Neuronal stem cell (in vitro differentiated cells): ENCODE data around the gene MACROH2A1.

Experiments used
- DNase-seq: peaks from one replicate; pipeline ENCODE4 v3.0.0-alpha.2; 2013; ENCODE audit warnings: low spot score
- H2AFZ ChIP-seq: one replicate; pipeline ENCODE4 v1.6.1; 2013; ENCODE audit warnings: mild to moderate bottlenecking, low read length, inconsistent platforms
- H2AK5ac ChIP-seq: 2 replicates; pipeline ENCODE4 v1.6.1; 2013; ENCODE audit warnings: low read depth, mild to moderate bottlenecking, inconsistent platforms, low read length, moderate library complexity, mixed read lengths
- H2BK120ac ChIP-seq: 2 replicates; pipeline ENCODE4 v1.6.1; 2013; ENCODE audit warnings: low read depth, mild to moderate bottlenecking, inconsistent platforms, low read length, moderate library complexity, mixed read lengths
- H2BK12ac ChIP-seq: one replicate; pipeline ENCODE4 v1.6.1; 2013; ENCODE audit warnings: low read length, inconsistent platforms
- H2BK15ac ChIP-seq: 2 replicates; pipeline ENCODE4 v1.6.1; 2013; ENCODE audit warnings: mild to moderate bottlenecking, low read length, inconsistent platforms, mixed read lengths
- H2BK5ac ChIP-seq: one replicate; pipeline ENCODE4 v1.6.1; 2013; ENCODE audit warnings: inconsistent platforms, mild to moderate bottlenecking, low read length, moderate library complexity
- H3K14ac ChIP-seq: one replicate; pipeline ENCODE4 v1.6.1; 2013; ENCODE audit warnings: low read length, inconsistent platforms
- H3K18ac ChIP-seq: 2 replicates; pipeline ENCODE4 v1.6.1; 2013; ENCODE audit warnings: low read length, inconsistent platforms
- H3K23ac ChIP-seq: 2 replicates; pipeline ENCODE4 v1.6.1; 2013; ENCODE audit warnings: low read depth, mild to moderate bottlenecking, mixed read lengths, low read length, inconsistent platforms; ENCODE audit not compliant: poor library complexity
- H3K27ac ChIP-seq: replicated peaks from 3 replicates; pipeline ENCODE4 v1.5.1; 2013; ENCODE audit warnings: low read length, inconsistent platforms
- H3K27me3 ChIP-seq, 3 experiments: 2 replicates each; pipeline ENCODE4 v1.6.1; 2013; ENCODE audit warnings: low read length in 3 of 3, mild to moderate bottlenecking in 2 of 3, inconsistent platforms in 1 of 3, low read depth in 1 of 3, mixed read lengths in 1 of 3, moderate library complexity in 1 of 3; ENCODE audit not compliant: control insufficient read depth in 3 of 3, insufficient read depth in 3 of 3
- H3K36me3 ChIP-seq, 2 donors: replicated peaks in 1 of 2; 2 replicates each; pipeline ENCODE4 v1.6.1; 2013; ENCODE audit warnings: low read length in 2 of 2; ENCODE audit not compliant: control insufficient read depth in 2 of 2, insufficient read depth in 2 of 2
- H3K4ac ChIP-seq: 2 replicates; pipeline ENCODE4 v1.6.1; 2013; ENCODE audit warnings: inconsistent platforms, mild to moderate bottlenecking, low read length, moderate library complexity
- H3K4me1 ChIP-seq, 2 donors: 1 replicate in 1 of 2; 2 replicates in 1 of 2; pipeline ENCODE4 v1.6.1; 2013; ENCODE audit warnings: low read length in 2 of 2, low read depth in 1 of 2; ENCODE audit not compliant: control insufficient read depth in 2 of 2, insufficient read depth in 1 of 2
- H3K4me2 ChIP-seq: one replicate; pipeline ENCODE4 v1.6.1; 2013; ENCODE audit warnings: mild to moderate bottlenecking, low read length, inconsistent platforms; ENCODE audit not compliant: insufficient read depth, poor library complexity, severe bottlenecking
- H3K4me3 ChIP-seq, 2 donors: 2 replicates each; pipeline ENCODE4 v1.5.1; 2013; ENCODE audit warnings: low read length in 2 of 2, mild to moderate bottlenecking in 2 of 2, inconsistent platforms in 1 of 2, moderate library complexity in 1 of 2
- H3K79me1 ChIP-seq: one replicate; pipeline ENCODE4 v1.6.1; 2013; ENCODE audit warnings: low read depth, mild to moderate bottlenecking, inconsistent platforms, low read length, moderate library complexity
- H3K9ac ChIP-seq: one replicate; pipeline ENCODE4 v1.6.1; 2013; ENCODE audit warnings: mild to moderate bottlenecking, low read depth, low read length, inconsistent platforms; ENCODE audit not compliant: poor library complexity
- H3K9me3 ChIP-seq, 2 donors: replicated peaks in 1 of 2; 2 replicates each; pipeline versions ENCODE3 to v1.6.1; 2013; ENCODE audit warnings: low read length in 2 of 2, mild to moderate bottlenecking in 2 of 2, inconsistent platforms in 1 of 2, low read depth in 1 of 2, mixed read lengths in 1 of 2, moderate library complexity in 1 of 2; ENCODE audit not compliant: control insufficient read depth in 2 of 2, insufficient read depth in 1 of 2
- H4K8ac ChIP-seq: one replicate; pipeline ENCODE4 v1.6.1; 2013; ENCODE audit warnings: low read depth, mild to moderate bottlenecking, inconsistent platforms, low read length, moderate library complexity
- H4K91ac ChIP-seq: one replicate; pipeline ENCODE4 v1.6.1; 2013; ENCODE audit warnings: low read length, low read depth, mild to moderate bottlenecking, inconsistent platforms; ENCODE audit not compliant: poor library complexity
- WGBS, 2 donors: extraction: QIAGEN DNeasy Blood & Tissue Kit; methylation state at CpG; one replicate each; pipeline ENCODE4 v1.1.7; 2013; ENCODE audit warnings: missing lambda C conversion rate in 2 of 2, mixed read lengths in 1 of 2; ENCODE audit not compliant: insufficient read length in 2 of 2, insufficient replicate concordance in 1 of 2; ENCODE audit errors: extremely low coverage in 2 of 2; 5-methylcytosine and 5-hydroxymethylcytosine counted together

Gene MACROH2A1

DNA sequence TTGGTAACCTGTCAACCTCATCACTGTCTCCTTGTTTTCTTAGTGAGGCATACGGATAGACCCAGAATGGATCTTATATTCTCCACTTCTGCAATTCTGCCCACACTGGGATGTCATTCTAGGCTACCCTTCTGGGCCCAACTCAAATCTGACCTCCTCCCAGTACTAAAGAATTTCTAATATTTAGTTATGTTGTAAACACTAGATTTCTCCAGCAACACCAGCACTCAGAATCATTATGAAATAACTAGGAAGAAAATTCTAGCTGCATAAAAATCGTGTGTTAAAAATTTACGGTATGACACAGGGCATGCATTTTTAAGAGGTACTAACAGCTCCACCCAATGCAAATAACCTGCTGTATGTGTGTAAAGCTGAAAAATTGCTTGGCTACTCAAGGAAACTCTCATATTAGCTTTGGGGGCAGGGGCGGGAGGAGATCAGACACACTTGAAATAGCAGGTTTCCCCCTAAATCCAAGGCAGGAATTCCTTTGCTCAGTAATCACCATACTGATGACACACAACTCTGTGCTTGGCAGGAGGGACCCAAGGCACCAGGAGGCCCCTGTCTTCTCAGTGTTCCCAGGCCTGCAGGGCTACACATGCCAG, 27.3 kb downstream of the MACROH2A1 start:
- DNase-seq = no peak
- Histone ChIP-seq H3K4me3 (no peak overlapping the region), H3K9me3 (no peaks in the 10 kb centered on the region), H3K4me2 (no peak overlapping the region), H3K4me1 (peaks cover 0 to 10% of the 10 kb centered on the region in 2 donors), H3K23ac (no peak overlapping the region), H2BK120ac (no peak overlapping the region), H2AFZ (no peak overlapping the region), H3K27me3 (no peaks in the 10 kb centered on the region), H3K36me3 (peaks cover 41 to 100% of the 10 kb centered on the region in 2 donors), H2BK5ac (no peak overlapping the region), H3K4ac (no peak overlapping the region), H3K14ac (no peak overlapping the region), H4K91ac (no peak overlapping the region), H2BK15ac (no peak overlapping the region), H2AK5ac (no peak overlapping the region), H4K8ac (no peak overlapping the region), H2BK12ac (no peak overlapping the region), H3K79me1 (peaks cover 7% of the 10 kb centered on the region), H3K18ac (no peak overlapping the region), H3K9ac (no peak overlapping the region), H3K27ac (no peak overlapping the region)
- no CpG with 5 or more reads among the region's 4 CpGs for WGBS, 2 donors

DNA sequence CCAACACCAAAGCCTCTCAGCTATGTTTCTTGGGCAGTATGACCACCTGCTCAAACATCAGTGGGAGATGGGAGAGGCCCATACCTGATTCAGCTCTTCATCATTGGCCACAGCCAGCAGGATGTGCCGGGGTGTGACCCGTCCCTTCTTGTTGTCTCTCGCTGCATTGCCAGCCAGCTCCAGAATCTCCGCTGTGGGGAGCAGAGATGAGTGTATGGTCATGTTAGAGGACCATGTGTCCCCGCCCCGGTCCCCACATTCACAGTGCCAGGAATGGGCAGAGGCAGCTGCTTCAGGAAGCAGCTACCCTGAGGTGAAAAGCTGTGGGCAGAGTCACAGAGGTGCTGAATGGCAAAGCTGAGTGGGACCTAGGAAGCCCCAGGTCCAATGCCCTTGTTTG, 29.1 kb downstream of the MACROH2A1 start:
- H2BK120ac ChIP-seq = no peak overlapping the region
- DNase-seq = no peak
- H3K9me3 ChIP-seq = no peaks in the 10 kb centered on the region
- H3K4ac ChIP-seq = no peak overlapping the region
- no peak overlapping the region for H3K18ac ChIP-seq
- no peak overlapping the region for H2BK5ac ChIP-seq
- H4K8ac ChIP-seq = no peak overlapping the region
- no peaks in the 10 kb centered on the region for H3K27me3 ChIP-seq
- H3K9ac ChIP-seq = no peak overlapping the region
- H3K4me2 ChIP-seq = no peak overlapping the region
- no peak overlapping the region for H3K27ac ChIP-seq
- peaks cover 7% of the 10 kb centered on the region for H3K79me1 ChIP-seq
- peaks cover 0 to 10% of the 10 kb centered on the region in 2 donors for H3K4me1 ChIP-seq
- H2BK15ac ChIP-seq = no peak overlapping the region
- no peak overlapping the region for H4K91ac ChIP-seq
- H3K23ac ChIP-seq = no peak overlapping the region
- H3K4me3 ChIP-seq = no peak overlapping the region
- H2AK5ac ChIP-seq = no peak overlapping the region
- H2AFZ ChIP-seq = no peak overlapping the region
- H3K36me3 ChIP-seq = peaks cover 48 to 100% of the 10 kb centered on the region in 2 donors
- no CpG with 5 or more reads among the region's 6 CpGs for WGBS, 2 donors
- H3K14ac ChIP-seq = no peak overlapping the region
- H2BK12ac ChIP-seq = no peak overlapping the region

- H3K4me1 ChIP-seq = no peaks in the 10 kb centered on the region
- no peak overlapping the region for H2AFZ ChIP-seq
- no peak overlapping the region for H3K14ac ChIP-seq
- H4K91ac ChIP-seq = no peak overlapping the region
- H3K9ac ChIP-seq = no peak overlapping the region
- no peak overlapping the region for H3K23ac ChIP-seq
- no peak for DNase-seq
- H2BK120ac ChIP-seq = no peak overlapping the region
- no peak overlapping the region for H3K4me3 ChIP-seq
- H2BK12ac ChIP-seq = no peak overlapping the region
- WGBS, 2 donors = no CpG with 5 or more reads among the region's 4 CpGs
- no peak overlapping the region for H3K4me2 ChIP-seq
- no peaks in the 10 kb centered on the region for H3K27me3 ChIP-seq
- H3K4ac ChIP-seq = no peak overlapping the region
- no peak overlapping the region for H2BK15ac ChIP-seq
- H3K18ac ChIP-seq = no peak overlapping the region
- no peak overlapping the region for H3K27ac ChIP-seq
- no peak overlapping the region for H2AK5ac ChIP-seq
- H3K9me3 ChIP-seq = no peaks in the 10 kb centered on the region
- peaks cover 43 to 93% of the 10 kb centered on the region in 2 donors for H3K36me3 ChIP-seq
- H3K79me1 ChIP-seq = peaks cover 3% of the 10 kb centered on the region
- no peak overlapping the region for H4K8ac ChIP-seq
- no peak overlapping the region for H2BK5ac ChIP-seq
Observed at GRCh38 chr5:135367554-135367953, 31.5 kb downstream of the MACROH2A1 start.

- H2BK5ac ChIP-seq = no peak overlapping the region
- no peak overlapping the region for H3K23ac ChIP-seq
- no peak overlapping the region for H2BK15ac ChIP-seq
- no peak overlapping the region for H3K4me2 ChIP-seq
- H2AK5ac ChIP-seq = no peak overlapping the region
- no peak overlapping the region for H4K91ac ChIP-seq
- WGBS, 2 donors = no CpG with 5 or more reads among the region's 2 CpGs
- no peak overlapping the region for H3K9ac ChIP-seq
- no peaks in the 10 kb centered on the region for H3K79me1 ChIP-seq
- no peak overlapping the region for H3K4me3 ChIP-seq
- H3K4ac ChIP-seq = no peak overlapping the region
- H3K18ac ChIP-seq = no peak overlapping the region
- no peak overlapping the region for H4K8ac ChIP-seq
- H3K4me1 ChIP-seq = no peaks in the 10 kb centered on the region
- no peak overlapping the region for H2AFZ ChIP-seq
- no peaks in the 10 kb centered on the region for H3K9me3 ChIP-seq
- no peak overlapping the region for H3K27ac ChIP-seq
- no peak overlapping the region for H2BK120ac ChIP-seq
- H3K36me3 ChIP-seq = peaks cover 39 to 93% of the 10 kb centered on the region in 2 donors
- no peak overlapping the region for H2BK12ac ChIP-seq
- H3K27me3 ChIP-seq = no peaks in the 10 kb centered on the region
- no peak overlapping the region for H3K14ac ChIP-seq
- no peak for DNase-seq
Observed at GRCh38 chr5:135367076-135367475, 32.0 kb downstream of the MACROH2A1 start.
